Regular cardiac myocyte (primary cell): ENCODE results near the gene POU2F1. TPM values are rescaled to one million over a fixed set of nuclear protein-coding genes. Genes with fewer than 3 reads are reported as not detected.

Experiments
- total RNA-seq: library from RNA; depleted of rRNA; stranded (reverse); fragments of >200 nt; gene quantifications from 2 replicates; pipeline ENCODE4 v1.2.3, GENCODE V29; 2014

Gene POU2F1
- total RNA-seq = 1.9 and 4.5 TPM in 2 replicates

GRCh38 chr1:167220537-167221125 lies at the start of gene POU2F1:
Gene POU2F1 (plus strand): TSS chr1:167220886. CDS start chr1:167220898, 12 bp downstream.

Other genes starting within 250 kb of the POU2F1 start
- gene ILDR2, start 245.3 kb upstream of the POU2F1 start, total RNA-seq = under 0.01 TPM in 2 replicates
- gene MAEL, start 231.6 kb upstream of the POU2F1 start, total RNA-seq = not detected in 2 replicates
- gene GPA33, start 130.5 kb upstream of the POU2F1 start, total RNA-seq = not detected in 2 replicates
- gene STYXL2, start 126.8 kb upstream of the POU2F1 start, total RNA-seq = not detected in 2 replicates